Natural killer cell (primary cell): ENCODE measurements around the gene C1orf52. TPM values are rescaled to one million over a fixed set of nuclear protein-coding genes. Genes with fewer than 3 reads are reported as not detected.

Source experiments
- ATAC-seq, 3 donors: fragments of 150-1000 bp in 2 of 3; fragments of 200-7000 bp in 1 of 3; cut with Tn5 transposase; 1 replicate in 1 of 3; 2 replicates in 2 of 3; pipeline ENCODE4 v1.10.0; 2021; ENCODE audit warnings: mild to moderate bottlenecking in 2 of 3, moderate library complexity in 2 of 3
- DNase-seq, 2 donors: peaks; one replicate each; pipeline versions ENCODE4 v3.0.0 to v3.0.0-alpha.2; 2013 to 2021; ENCODE audit warnings: mixed read lengths in 1 of 2
- H3K27ac ChIP-seq: one replicate; pipeline ENCODE4 v1.5.1; 2013; ENCODE audit warnings: mild to moderate bottlenecking, low read length
- H3K27me3 ChIP-seq: one replicate; pipeline ENCODE4 v1.6.1; 2013; ENCODE audit warnings: low read length; ENCODE audit not compliant: control insufficient read depth, insufficient read depth
- H3K36me3 ChIP-seq: one replicate; pipeline ENCODE4 v1.6.1; 2013; ENCODE audit warnings: low read length; ENCODE audit not compliant: control insufficient read depth, insufficient read depth
- H3K4me1 ChIP-seq: one replicate; pipeline ENCODE4 v1.6.1; 2013; ENCODE audit warnings: low read length; ENCODE audit not compliant: control insufficient read depth, insufficient read depth
- H3K4me3 ChIP-seq: one replicate; pipeline ENCODE4 v1.5.1; 2013; ENCODE audit warnings: low read length
- H3K9me3 ChIP-seq: one replicate; pipeline ENCODE4 v1.6.1; 2013; ENCODE audit warnings: low read length; ENCODE audit not compliant: control insufficient read depth, insufficient read depth
- H3K27ac Mint-ChIP-seq, 2 donors: one replicate each; pipeline ENCODE4 v1.8.0; 2022; ENCODE audit warnings: mild to moderate bottlenecking in 2 of 2, mixed read lengths in 2 of 2, moderate library complexity in 1 of 2
- H3K27me3 Mint-ChIP-seq, 2 donors: one replicate each; pipeline ENCODE4 v1.8.0; 2022; ENCODE audit warnings: low read depth in 2 of 2, mixed read lengths in 2 of 2
- H3K36me3 Mint-ChIP-seq: one replicate; pipeline ENCODE4 v1.8.0; 2022; ENCODE audit warnings: mixed read lengths
- H3K4me1 Mint-ChIP-seq, 2 donors: one replicate each; pipeline ENCODE4 v1.8.0; 2022; ENCODE audit warnings: mixed read lengths in 2 of 2
- H3K4me3 Mint-ChIP-seq: one replicate; pipeline ENCODE4 v1.8.0; 2022; ENCODE audit warnings: mild to moderate bottlenecking, moderate library complexity, mixed read lengths
- H3K9me3 Mint-ChIP-seq, 2 donors: one replicate each; pipeline ENCODE4 v1.8.0; 2022; ENCODE audit warnings: mixed read lengths in 2 of 2
- WGBS: methylation state at CpG from one replicate; pipeline ENCODE4 v1.1.7; 2013; ENCODE audit warnings: missing lambda C conversion rate; ENCODE audit not compliant: insufficient coverage; 5-methylcytosine and 5-hydroxymethylcytosine counted together
- intact Hi-C: fragments of 100-400 bp; cut with micrococcal nuclease; formaldehyde crosslinking; loops from one replicate; pipeline ENCODE4 v1.14.2; 2022
- total RNA-seq, 4 donors: library from RNA; stranded (reverse); fragments of 120-200 nt in 1 of 4; gene quantifications; one replicate each; pipeline versions ENCODE4 v1.2.3 to v1.2.4, GENCODE V29; 2013 to 2022
- TF ChIP-seq, protein P1 (sequence below): fragments of 200-600 bp; IDR thresholded peaks from one replicate; pipeline ENCODE4 v1.8.0; 2022; ENCODE audit warnings: antibody characterized with exemption

Gene C1orf52
- total RNA-seq, 3 donors from 2014 or later (not counting 1 experiment from before 2014, with no cell fraction given): 50.6 to 67.3 (median 58.9) TPM

DNA sequence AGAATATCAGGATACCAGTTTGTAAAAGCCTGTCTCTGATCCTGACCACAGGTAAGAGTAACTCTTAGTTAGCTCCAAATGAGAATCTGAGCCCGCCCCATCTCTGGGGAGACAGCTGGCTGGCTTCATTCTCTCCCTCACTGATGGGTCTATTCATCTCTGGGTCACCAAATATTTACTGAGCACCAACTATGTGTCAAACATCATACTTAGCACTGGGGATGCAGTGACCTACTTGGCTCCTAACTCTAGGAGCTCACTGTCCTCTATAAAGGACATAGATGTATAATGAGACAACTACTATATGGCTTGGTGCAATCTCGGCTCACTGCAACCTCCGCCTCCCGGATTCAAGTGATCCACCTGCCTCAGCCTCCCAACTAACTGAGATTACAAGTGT is 46.8 kb upstream of the C1orf52 start:
- Histone ChIP-seq H3K36me3 (no peaks in the 10 kb centered on the region), H3K27ac (no peak overlapping the region), H3K9me3 (no peaks in the 10 kb centered on the region), H3K27me3 (peaks cover 26% of the 10 kb centered on the region), H3K4me3 (no peak overlapping the region), H3K4me1 (peaks cover 7% of the 10 kb centered on the region)
- Mint-ChIP-seq H3K27me3 (peaks cover 56 to 78% of the 10 kb centered on the region in 2 donors), H3K4me3 (no peak overlapping the region), H3K36me3 (no peaks in the 10 kb centered on the region), H3K27ac (no peak overlapping the region), H3K9me3 (no peaks in the 10 kb centered on the region), H3K4me1 (peaks cover 5 to 13% of the 10 kb centered on the region in 2 donors)
- 85% methylated on average over 4 of the region's 4 CpGs for WGBS
- DNase-seq (no peak), ATAC-seq (no peak)
- TF ChIP-seq, protein P1, sequence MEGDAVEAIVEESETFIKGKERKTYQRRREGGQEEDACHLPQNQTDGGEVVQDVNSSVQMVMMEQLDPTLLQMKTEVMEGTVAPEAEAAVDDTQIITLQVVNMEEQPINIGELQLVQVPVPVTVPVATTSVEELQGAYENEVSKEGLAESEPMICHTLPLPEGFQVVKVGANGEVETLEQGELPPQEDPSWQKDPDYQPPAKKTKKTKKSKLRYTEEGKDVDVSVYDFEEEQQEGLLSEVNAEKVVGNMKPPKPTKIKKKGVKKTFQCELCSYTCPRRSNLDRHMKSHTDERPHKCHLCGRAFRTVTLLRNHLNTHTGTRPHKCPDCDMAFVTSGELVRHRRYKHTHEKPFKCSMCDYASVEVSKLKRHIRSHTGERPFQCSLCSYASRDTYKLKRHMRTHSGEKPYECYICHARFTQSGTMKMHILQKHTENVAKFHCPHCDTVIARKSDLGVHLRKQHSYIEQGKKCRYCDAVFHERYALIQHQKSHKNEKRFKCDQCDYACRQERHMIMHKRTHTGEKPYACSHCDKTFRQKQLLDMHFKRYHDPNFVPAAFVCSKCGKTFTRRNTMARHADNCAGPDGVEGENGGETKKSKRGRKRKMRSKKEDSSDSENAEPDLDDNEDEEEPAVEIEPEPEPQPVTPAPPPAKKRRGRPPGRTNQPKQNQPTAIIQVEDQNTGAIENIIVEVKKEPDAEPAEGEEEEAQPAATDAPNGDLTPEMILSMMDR: no peak
- intact Hi-C loops: loop anchor here (5.0 kb wide), 1 partner anchor 711 kb away; no protein-coding TSS in a partner anchor

DNA sequence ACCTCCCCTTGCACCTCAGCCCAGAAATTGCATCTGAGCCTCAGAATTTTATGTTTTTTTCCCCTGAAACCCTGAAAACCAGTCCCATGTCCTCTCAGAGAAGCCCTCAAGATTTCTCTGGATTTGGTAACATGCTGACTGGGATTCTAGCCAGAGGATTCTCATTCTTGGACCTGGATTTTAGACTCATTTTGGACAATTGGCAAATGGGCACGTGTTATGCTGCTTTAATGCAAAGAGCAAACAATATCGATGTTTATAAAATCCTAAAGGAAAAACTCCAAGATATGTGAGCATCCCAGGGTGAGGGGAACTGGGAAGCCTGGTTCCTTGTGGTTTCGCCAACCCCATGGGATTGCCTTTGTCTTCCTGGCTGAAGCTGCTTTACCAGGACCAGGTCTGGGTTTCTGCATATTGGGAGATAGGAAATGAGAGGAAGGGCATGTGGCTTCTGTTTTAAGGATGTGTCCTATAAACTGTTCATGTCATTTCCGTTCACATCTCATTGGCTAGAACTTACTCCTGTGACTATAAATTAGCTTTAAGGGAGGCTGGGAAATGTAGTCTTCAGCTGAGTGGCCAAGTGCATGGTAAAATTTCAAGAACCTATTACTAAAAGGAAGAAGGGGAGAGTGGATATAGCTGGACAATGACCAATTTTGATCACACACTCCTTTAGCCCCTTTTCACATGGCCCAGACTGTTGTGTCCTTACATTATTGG is 44.1 kb upstream of the C1orf52 start:
- H3K9me3 Mint-ChIP-seq: no peaks in the 10 kb centered on the region
- Histone ChIP-seq H3K4me1 (peaks cover 13% of the 10 kb centered on the region), H3K36me3 (no peaks in the 10 kb centered on the region), H3K27me3 (peaks cover 18% of the 10 kb centered on the region), H3K9me3 (no peaks in the 10 kb centered on the region), H3K4me3 (no peak overlapping the region), H3K27ac (no peak overlapping the region)
- DNase-seq: no peak
- no peak for ATAC-seq
- peaks cover 48 to 56% of the 10 kb centered on the region in 2 donors for H3K27me3 Mint-ChIP-seq
- TF ChIP-seq, protein P1: no peak
- no peak overlapping the region for H3K4me3 Mint-ChIP-seq
- intact Hi-C loops: no loop called here
- no peak overlapping the region for H3K27ac Mint-ChIP-seq
- 97% methylated on average over 4 of the region's 4 CpGs for WGBS
- H3K4me1 Mint-ChIP-seq: peaks cover 15 to 23% of the 10 kb centered on the region in 2 donors
- H3K36me3 Mint-ChIP-seq: no peaks in the 10 kb centered on the region

DNA sequence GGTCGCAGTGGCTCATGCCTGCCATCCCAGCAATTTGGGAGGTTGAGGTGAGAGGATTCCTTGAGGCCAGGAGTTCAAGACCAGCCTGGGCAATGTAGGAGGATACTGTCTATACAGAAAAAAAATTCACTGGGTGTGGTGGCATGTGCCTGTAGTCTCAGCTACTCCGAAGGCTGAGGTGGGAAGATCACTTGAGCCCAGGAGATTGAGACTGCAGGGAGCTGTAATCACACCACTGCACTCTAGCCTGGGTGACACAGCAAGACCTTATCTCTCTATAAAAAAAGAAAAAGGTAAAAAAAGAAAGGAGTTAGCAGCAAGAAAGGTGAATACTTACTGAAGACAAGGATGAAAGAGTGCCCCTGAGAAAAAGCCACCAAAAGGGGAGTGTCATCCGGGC is 40.7 kb upstream of the C1orf52 start:
- DNase-seq (no peak), ATAC-seq (no peak)
- Mint-ChIP-seq H3K36me3 (no peaks in the 10 kb centered on the region), H3K27me3 (peaks cover 39 to 43% of the 10 kb centered on the region in 2 donors), H3K9me3 (no peaks in the 10 kb centered on the region), H3K27ac (no peak overlapping the region), H3K4me3 (no peak overlapping the region), H3K4me1 (peaks cover 29 to 30% of the 10 kb centered on the region in 2 donors)
- Histone ChIP-seq H3K4me3 (no peak overlapping the region), H3K27ac (no peak overlapping the region), H3K36me3 (no peaks in the 10 kb centered on the region), H3K27me3 (peaks cover 7% of the 10 kb centered on the region), H3K9me3 (no peaks in the 10 kb centered on the region), H3K4me1 (peaks cover 19% of the 10 kb centered on the region)
- 73% methylated on average over 3 of the region's 3 CpGs for WGBS
- intact Hi-C loops: no loop called here
- TF ChIP-seq, protein P1: no peak
